Thyroid gland (tissue), 4 donors: ENCODE measurements around the gene POLR3K.

ENCODE experiments used
- CTCF ChIP-seq, 6 experiments: fragments of 200-600 bp in 3 of 6; fragments of 450-650 bp in 3 of 6; sonication (generic) in 3 of 6; IDR thresholded peaks; one replicate each; pipeline ENCODE4 v1.5.1; 2016 to 2019; ENCODE audit warnings: antibody characterized with exemption in 6 of 6, mild to moderate bottlenecking in 2 of 6, inconsistent platforms in 1 of 6, moderate library complexity in 1 of 6
- POLR2A ChIP-seq, 2 donors: fragments of 450-650 bp; IDR thresholded peaks; one replicate each; pipeline ENCODE4 v1.6.1; 2017; ENCODE audit warnings: antibody characterized with exemption in 2 of 2, mild to moderate bottlenecking in 2 of 2, moderate library complexity in 1 of 2

GRCh38 chr16:55571-56136, 2.2 kb upstream of the POLR3K start:
- TF ChIP-seq POLR2A (IDR thresholded peaks at IDR 0.05) (no peak), CTCF (IDR thresholded peaks at IDR 0.05) (no peak)
